Keratinocyte (primary cell): ENCODE results near the gene CSH2.

ENCODE experiments used
- CTCF ChIP-seq, 3 experiments: IDR thresholded peaks in 1 of 3; conservative IDR thresholded peaks in 1 of 3; optimal IDR thresholded peaks in 1 of 3; 2 replicates in 2 of 3; 3 replicates in 1 of 3; pipeline versions ENCODE3 to v1.5.1; 2011; ENCODE audit warnings: low read length in 3 of 3, mild to moderate bottlenecking in 3 of 3, moderate library complexity in 2 of 3, control low read depth in 1 of 3, inconsistent platforms in 1 of 3; ENCODE audit not compliant: insufficient read depth in 2 of 3; ENCODE audit errors: extremely low read depth in 1 of 3
- EZH2 ChIP-seq: IDR thresholded peaks from one replicate; pipeline ENCODE4 v1.6.1; 2012; ENCODE audit warnings: inconsistent platforms, mild to moderate bottlenecking, low read length, moderate library complexity

DNA sequence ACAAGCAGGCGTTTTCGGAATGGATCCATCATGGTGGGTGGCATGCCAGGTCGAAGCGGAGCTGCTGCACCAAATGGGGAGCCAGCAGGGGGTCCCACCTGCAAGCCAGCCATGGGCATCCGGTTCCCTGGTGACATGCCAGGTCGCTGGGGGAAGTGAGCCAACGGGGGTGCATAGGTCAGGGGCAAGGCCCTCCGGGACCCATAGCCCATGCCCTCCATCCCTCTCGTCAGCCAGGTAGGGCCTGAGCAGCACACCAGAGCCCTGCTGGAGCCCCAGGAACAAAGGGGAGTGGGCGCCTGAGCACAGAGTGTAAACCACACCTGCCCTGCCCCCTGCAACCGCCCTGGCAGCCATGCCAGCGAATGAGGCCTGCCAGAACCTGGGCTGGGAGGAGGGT, 36.0 kb downstream of the CSH2 start:
- TF ChIP-seq CTCF (optimal IDR thresholded peaks at IDR 0.05 in 1 of 3, IDR thresholded peaks at IDR 0.05 in 1 of 3, conservative IDR thresholded peaks at IDR 0.05 in 1 of 3; ENCODE audit: extremely low read depth in 1 of 3, insufficient read depth in 2 of 3, low read length in 3 of 3) (no peak), EZH2 (no peak)
